ENCODE results near the gene KANK4. TPM values are rescaled to one million over a fixed set of nuclear protein-coding genes. Genes with fewer than 3 reads are reported as not detected.

Gene KANK4
- total RNA-seq, 4 donors from 2014 or later = 28.5 to 48.2 (median 45.7) TPM

GRCh38 chr1:62194651-62195544 lies 124.3 kb downstream of the KANK4 start, which contains the start of gene L1TD1:
L1TD1 (plus strand) TSS chr1:62194849; CDS start chr1:62206629, 11,780 bp downstream.
- Histone ChIP-seq H3K27ac (peak within 1 kb of the TSS in 2 of 4 donors; percentile 46 to 74), H3K9me3 (no peaks in the 10 kb centered on the region), H3K27me3 (peaks cover 0 to 15% of the 10 kb centered on the region in 2 donors), H3K4me1 (peaks cover 0 to 23% (median 3%) of the 10 kb centered on the region in 4 donors), H3K4me3 (peak within 1 kb of the TSS; percentile 6 to 57 (median 31)), H3K36me3 (no peaks in the 10 kb centered on the region)
- 8 to 12% methylated on average over 36 to 42 of the region's 55 CpGs for WGBS, 2 donors
- TF ChIP-seq EP300 (IDR thresholded peaks at IDR 0.05) = no peak
- no peak for TF ChIP-seq CTCF (IDR thresholded peaks at IDR 0.05)
- no peak for TF ChIP-seq POLR2A (IDR thresholded peaks at IDR 0.05)
- DNase-seq (ENCODE audit: low spot score in 2 of 2) = no peak

- H3K4me1 ChIP-seq = no peaks in the 10 kb centered on the region
- no peak overlapping the region for H3K4me3 ChIP-seq
- no peak for DNase-seq (ENCODE audit: low spot score in 2 of 2)
- no peaks in the 10 kb centered on the region for H3K36me3 ChIP-seq
- H3K27me3 ChIP-seq = no peaks in the 10 kb centered on the region
- WGBS, 2 donors = 95 to 98% methylated on average over 8 of the region's 8 CpGs
- no peaks in the 10 kb centered on the region for H3K9me3 ChIP-seq
- TF ChIP-seq EP300 (IDR thresholded peaks at IDR 0.05) = no peak
- no peak for TF ChIP-seq CTCF (IDR thresholded peaks at IDR 0.05)
- no peak for TF ChIP-seq POLR2A (IDR thresholded peaks at IDR 0.05)
- H3K27ac ChIP-seq = no peak overlapping the region
These were observed 131.1 kb downstream of the KANK4 start for GRCh38 chr1:62188111-62188510.

GRCh38 chr1:62187548-62187947 lies 131.7 kb downstream of the KANK4 start:
- no peaks in the 10 kb centered on the region for H3K36me3 ChIP-seq
- no peaks in the 10 kb centered on the region for H3K27me3 ChIP-seq
- H3K4me3 ChIP-seq = no peak overlapping the region
- H3K9me3 ChIP-seq = no peaks in the 10 kb centered on the region
- no peak overlapping the region for H3K27ac ChIP-seq
- peaks cover 0 to 2% (median 0%) of the 10 kb centered on the region in 4 donors for H3K4me1 ChIP-seq
- no peak for TF ChIP-seq CTCF (IDR thresholded peaks at IDR 0.05)
- TF ChIP-seq POLR2A (IDR thresholded peaks at IDR 0.05) = no peak
- no peak for TF ChIP-seq EP300 (IDR thresholded peaks at IDR 0.05)
- no peak for DNase-seq (ENCODE audit: low spot score in 2 of 2)
- WGBS, 2 donors = 94 to 98% methylated on average over 5 of the region's 5 CpGs

Small RNA genes lying within 50 kb of the gene (small RNA-seq; reads per million reads assigned to genes)
- gene RNU6-371P = not detected

Other genes starting within 250 kb of the KANK4 start
- 1 to 10 TPM; 1.3 to 3.1 (median 2.1) TPM for gene L1TD1, start 124.6 kb downstream of the KANK4 start, total RNA-seq
- gene USP1, start 117.6 kb upstream of the KANK4 start, total RNA-seq = 10 to 100 TPM; 25.8 to 38.3 (median 30.7) TPM